Placental pericyte (primary cell): ENCODE data around the gene ERAP2. TPM values are rescaled to one million over a fixed set of nuclear protein-coding genes. Genes with fewer than 3 reads are reported as not detected.

Experiments used
- small RNA-seq: library from RNA; depleted of rRNA; stranded (forward); fragments of <200 nt; gene quantifications from one replicate; pipeline ENCODE3, GENCODE V24; 2012; ENCODE audit warnings: low replicate concordance
- total RNA-seq: library from RNA; depleted of rRNA; stranded (reverse); fragments of >200 nt; gene quantifications from 2 replicates; pipeline ENCODE4 v1.2.3, GENCODE V29; 2012

ERAP2 gene
- 16.8 and 37.2 TPM in 2 replicates for total RNA-seq

DNA sequence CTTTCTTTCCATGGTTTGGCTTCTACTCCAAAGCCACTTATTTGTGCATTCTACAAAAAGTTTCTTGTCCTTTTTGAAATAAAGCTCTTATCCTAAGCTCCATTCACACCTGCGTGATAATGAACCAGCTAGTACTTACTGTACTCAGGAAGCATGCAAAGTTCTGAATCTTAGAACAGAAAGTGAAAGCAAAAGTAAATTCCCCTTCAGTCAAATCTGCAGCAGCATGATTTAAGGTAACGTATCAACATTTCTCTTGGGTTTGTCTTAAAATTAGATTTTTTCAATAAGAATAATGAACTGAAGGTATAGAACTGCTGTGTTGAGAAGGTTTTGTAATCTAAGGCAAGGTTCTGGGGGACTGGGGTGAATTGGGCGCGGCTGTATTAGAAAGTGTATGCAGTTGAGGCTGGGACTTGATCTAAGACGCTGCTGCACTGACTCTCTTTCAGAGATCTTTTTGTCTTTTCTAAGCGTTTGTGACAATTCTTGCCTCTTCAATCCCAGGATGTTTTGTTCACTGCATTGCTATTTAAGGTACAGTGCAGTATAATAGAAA, at the start of gene ERAP2:
TSS of gene ERAP2 (plus strand) at position 209 of the 559 bp plus-strand sequence. CDS start 3,186 bp downstream, outside the sequence.

GRCh38 chr5:96935559-96936430, 59.5 kb downstream of the ERAP2 start, which contains the start of gene LNPEP:
Gene LNPEP, plus strand, starts transcription at chr5:96936080. Its CDS starts 76 bp downstream, at chr5:96936156.

Small RNA genes lying within 50 kb of the gene (small RNA-seq; reads per million reads assigned to genes)
- not detected for gene RF00019

Other genes starting within 250 kb of the ERAP2 start
- 220 and 239 TPM in 2 replicates for gene CAST, start 214.1 kb upstream of the ERAP2 start, total RNA-seq
- gene ERAP1, start 68.6 kb upstream of the ERAP2 start, total RNA-seq: 37.1 and 116 TPM in 2 replicates
- gene LNPEP, start 59.6 kb downstream of the ERAP2 start, total RNA-seq: 28.9 and 47.4 TPM in 2 replicates